GM21529 (cell line): Measurements from ENCODE around the gene DLL4.
"Not testable (repeated sequence)": the region's sequence is repeated elsewhere in the genome, so short reads cannot be mapped to it uniquely, and the experiment has no call there.

ENCODE experiments used
- ATAC-seq: cut with Tn5 transposase; IDR thresholded peaks from one replicate; pipeline ENCODE4 v1.9.1; 2021; ENCODE audit not compliant: unreplicated experiment

The DLL4 gene

GRCh38 chr15:40941528-40942336 is 12.6 kb downstream of the DLL4 start:
- peak; percentile 62 for ATAC-seq

- ATAC-seq, result peak; percentile 14
These were observed 13.3 kb downstream of the DLL4 start for GRCh38 chr15:40942337-40942854.

GRCh38 chr15:40942878-40943277 is 13.7 kb downstream of the DLL4 start:
- ATAC-seq, result no peak

GRCh38 chr15:40943764-40944365 is 14.7 kb downstream of the DLL4 start:
- ATAC-seq, result no peak

- no peak for ATAC-seq
These were observed 15.6 kb downstream of the DLL4 start for GRCh38 chr15:40944510-40945296.

- no peak for ATAC-seq
These were observed 19.8 kb downstream of the DLL4 start for GRCh38 chr15:40948706-40949473.

GRCh38 chr15:40949756-40950207 is 20.6 kb downstream of the DLL4 start:
- no peak for ATAC-seq

GRCh38 chr15:40951764-40952163 is 22.6 kb downstream of the DLL4 start:
- no peak for ATAC-seq

GRCh38 chr15:40952301-40952900 is 23.3 kb downstream of the DLL4 start:
- ATAC-seq, result no peak

GRCh38 chr15:40952901-40953712 is 24.0 kb downstream of the DLL4 start, which contains the start of gene CHAC1:
TSS of gene CHAC1 (plus strand) at chr15:40953471. CDS start at chr15:40953584, 113 bp downstream.
- ATAC-seq, result peak; percentile 94

- no peak for ATAC-seq
These were observed 24.6 kb downstream of the DLL4 start for GRCh38 chr15:40953713-40954074.

- ATAC-seq, result not testable (repeated sequence)
These were observed 25.2 kb downstream of the DLL4 start for GRCh38 chr15:40954158-40954848.

- ATAC-seq, result no peak
These were observed 26.2 kb downstream of the DLL4 start for GRCh38 chr15:40955141-40955903.

- ATAC-seq, result no peak
These were observed 26.9 kb downstream of the DLL4 start for GRCh38 chr15:40955930-40956540.

GRCh38 chr15:40956541-40956982 is 27.4 kb downstream of the DLL4 start:
- no peak for ATAC-seq

- no peak for ATAC-seq
These were observed 28.0 kb downstream of the DLL4 start for GRCh38 chr15:40957041-40957555.

- ATAC-seq, result no peak
These were observed 28.5 kb downstream of the DLL4 start for GRCh38 chr15:40957581-40958051.
